SK-N-SH (cell line): Measurements from ENCODE around the gene COPE. TPM values are rescaled to one million over a fixed set of nuclear protein-coding genes. Genes with fewer than 3 reads are reported as not detected.

ENCODE experiments used
- CTCF ChIA-PET: fragments of 300-600, 350-600 bp; formaldehyde crosslinking; extraction: SDS; loops from one replicate; lab custom pipeline; 2021; lab: Yijun Ruan, JAX
- POLR2A ChIA-PET: fragments of 350-600 bp; sonication (Branson Sonifier 250); formaldehyde crosslinking; extraction: SDS; loops from one replicate; lab custom pipeline; 2020; ENCODE audit warnings: antibody characterized with exemption, inconsistent platforms; lab: Yijun Ruan, JAX
- DNase-seq: peaks from one replicate; pipeline ENCODE4 v3.0.0; 2012
- H2AFZ ChIP-seq: fragments of 200-600 bp; sonication (generic); 2 replicates; pipeline ENCODE4 v1.8.1; 2016; ENCODE audit warnings: antibody characterized with exemption, mild to moderate bottlenecking, low read depth
- H3F3A ChIP-seq: fragments of 200-600 bp; sonication (generic); replicated peaks from 2 replicates; pipeline ENCODE3; 2016; ENCODE audit warnings: antibody characterized with exemption, mild to moderate bottlenecking; ENCODE audit not compliant: insufficient read depth
- H3K27ac ChIP-seq, 2 experiments: fragments of 200-500 bp in 1 of 2; fragments of 200-600 bp in 1 of 2; sonication (Bioruptor generic) in 1 of 2; sonication (generic), shearing (Covaris generic) in 1 of 2; 2 replicates each; pipeline versions ENCODE4 v1.5.1 to v1.6.1; 2014 to 2016; ENCODE audit warnings: low read depth in 2 of 2, inconsistent platforms in 1 of 2, low read length in 1 of 2, mild to moderate bottlenecking in 1 of 2, mixed read lengths in 1 of 2
- H3K27me3 ChIP-seq: fragments of 200-600 bp; sonication (generic), shearing (Covaris generic); 2 replicates; pipeline ENCODE4 v1.6.1; 2016; ENCODE audit warnings: mixed run types; ENCODE audit not compliant: insufficient read depth
- H3K36me3 ChIP-seq, 2 experiments: fragments of 200-500 bp in 1 of 2; fragments of 200-600 bp in 1 of 2; sonication (Bioruptor generic) in 1 of 2; sonication (generic) in 1 of 2; replicated peaks in 1 of 2; 2 replicates each; pipeline versions ENCODE3 to v1.5.1; 2014 to 2016; ENCODE audit warnings: low read length in 1 of 2, mild to moderate bottlenecking in 1 of 2; ENCODE audit not compliant: insufficient read depth in 2 of 2, control insufficient read depth in 1 of 2
- H3K4me1 ChIP-seq, 2 experiments: fragments of 200-500 bp in 1 of 2; fragments of 200-600 bp in 1 of 2; sonication (Bioruptor generic) in 1 of 2; sonication (generic), shearing (Covaris generic) in 1 of 2; 2 replicates each; pipeline versions ENCODE4 v1.5.1 to v1.6.1; 2014 to 2016; ENCODE audit warnings: low read depth in 1 of 2, low read length in 1 of 2, mixed run types in 1 of 2; ENCODE audit not compliant: insufficient read depth in 2 of 2, control insufficient read depth in 1 of 2
- H3K4me2 ChIP-seq: fragments of 200-600 bp; sonication (generic), shearing (Covaris generic); 2 replicates; pipeline ENCODE4 v1.6.1; 2017; ENCODE audit warnings: mixed run types
- H3K4me3 ChIP-seq, 2 experiments: fragments of 200-500 bp in 1 of 2; fragments of 200-600 bp in 1 of 2; sonication (Bioruptor generic) in 1 of 2; sonication (generic), shearing (Covaris generic) in 1 of 2; 2 replicates each; pipeline versions ENCODE4 v1.5.1 to v1.8.1; 2014 to 2016; ENCODE audit warnings: low read depth in 2 of 2, inconsistent platforms in 1 of 2, low read length in 1 of 2, mild to moderate bottlenecking in 1 of 2, mixed read lengths in 1 of 2, moderate library complexity in 1 of 2
- H3K79me2 ChIP-seq: fragments of 200-600 bp; sonication (generic); 2 replicates; pipeline ENCODE4 v1.8.1; 2017; ENCODE audit warnings: mild to moderate bottlenecking; ENCODE audit not compliant: insufficient read depth
- H3K9ac ChIP-seq: fragments of 200-600 bp; sonication (generic); 2 replicates; pipeline ENCODE4 v1.6.1; 2017; ENCODE audit warnings: mixed run types
- H3K9me2 ChIP-seq: fragments of 200-600 bp; sonication (generic); 2 replicates; pipeline ENCODE4 v1.6.1; 2017; ENCODE audit warnings: mixed run types
- H3K9me3 ChIP-seq: fragments of 200-600 bp; sonication (generic); 2 replicates; pipeline ENCODE4 v1.6.1; 2017; ENCODE audit warnings: mixed run types, mild to moderate bottlenecking, moderate library complexity
- H4K20me1 ChIP-seq: fragments of 200-600 bp; sonication (generic); 2 replicates; pipeline ENCODE4 v1.6.1; 2017; ENCODE audit warnings: mild to moderate bottlenecking, mixed run types; ENCODE audit not compliant: insufficient read depth
- CHD2 ChIP-seq: fragments of 150-350 bp; IDR thresholded peaks from 2 replicates; pipeline ENCODE4 v1.6.1; 2018; ENCODE audit warnings: low read length; ENCODE audit not compliant: partially characterized antibody
- CTCF ChIP-seq: fragments of 200-600 bp; sonication (generic); IDR thresholded peaks from 2 replicates; pipeline ENCODE4 v1.6.1; 2017; ENCODE audit warnings: antibody characterized with exemption, mild to moderate bottlenecking, moderate library complexity
- EP300 ChIP-seq, 2 experiments: IDR thresholded peaks; 2 replicates each; pipeline versions ENCODE4 v1.4.0 to v1.6.1; 2012; ENCODE audit warnings: borderline replicate concordance in 1 of 2, low read depth in 1 of 2, low read length in 1 of 2
- FOSL2 ChIP-seq: IDR thresholded peaks from 2 replicates; pipeline ENCODE4 v1.4.0; 2012; ENCODE audit warnings: low read depth, mild to moderate bottlenecking, moderate library complexity, borderline replicate concordance
- FOXJ3 ChIP-seq: sonication (generic); formaldehyde crosslinking; IDR thresholded peaks from 2 replicates; pipeline ENCODE4 v1.5.1; 2020; ENCODE audit warnings: mild to moderate bottlenecking, missing genetic modification reagents
- FOXM1 ChIP-seq: IDR thresholded peaks from 2 replicates; pipeline ENCODE4 v1.4.0; 2012; ENCODE audit warnings: low read depth, mild to moderate bottlenecking
- GATA2 ChIP-seq: sonication (generic); formaldehyde crosslinking; IDR thresholded peaks from 2 replicates; pipeline ENCODE4 v1.5.0; 2020; ENCODE audit warnings: mild to moderate bottlenecking, missing genetic modification reagents
- JUND ChIP-seq: IDR thresholded peaks from 2 replicates; pipeline ENCODE4 v1.4.0; 2012
- NFIC ChIP-seq: IDR thresholded peaks from 2 replicates; pipeline ENCODE4 v1.4.0; 2012; ENCODE audit warnings: borderline replicate concordance
- NRF1 ChIP-seq: IDR thresholded peaks from 2 replicates; pipeline ENCODE4 v1.6.1; 2012; ENCODE audit warnings: low read depth, mild to moderate bottlenecking, low read length
- PBX3 ChIP-seq: IDR thresholded peaks from 2 replicates; pipeline ENCODE4; 2012
- RAD21 ChIP-seq: IDR thresholded peaks from 2 replicates; pipeline ENCODE4 v1.6.1; 2012; ENCODE audit warnings: mild to moderate bottlenecking, low read length
- REST ChIP-seq: IDR thresholded peaks from 2 replicates; pipeline ENCODE4 v1.6.1; 2012; ENCODE audit warnings: mild to moderate bottlenecking, low read depth, low read length, moderate library complexity
- TAF1 ChIP-seq: IDR thresholded peaks from 2 replicates; pipeline ENCODE4 v1.6.1; 2012; ENCODE audit warnings: low read depth, mild to moderate bottlenecking, low read length, moderate library complexity, borderline replicate concordance
- USF1 ChIP-seq: IDR thresholded peaks from 2 replicates; pipeline ENCODE4 v1.4.0; 2012; ENCODE audit warnings: low read depth, borderline replicate concordance
- WGBS: methylation state at CpG from one replicate; pipeline ENCODE4 v1.1.6; 2017; ENCODE audit warnings: low lambda C conversion rate; 5-methylcytosine and 5-hydroxymethylcytosine counted together
- polyA plus RNA-seq, 3 experiments: library from polyadenylated mRNA; depleted of rRNA; stranded (reverse); fragments of >200 nt; gene quantifications; 2 replicates each; pipeline ENCODE4 v1.2.3, GENCODE V29; 2012
- TF ChIP-seq, protein P1 (sequence below): fragments of 150-350 bp; IDR thresholded peaks from 2 replicates; pipeline ENCODE4 v1.6.1; 2017; ENCODE audit warnings: antibody characterized with exemption, low read length, low read depth, borderline replicate concordance
- TF ChIP-seq, protein P2 (sequence below): IDR thresholded peaks from 2 replicates; pipeline ENCODE4 v1.4.0; 2012; ENCODE audit warnings: low read depth

The COPE gene
- polyA plus RNA-seq, 1 of the 3 experiments (the other 2 are of a cell fraction) = 450 TPM

GRCh38 chr19:18860302-18860700 lies 58.9 kb downstream of the COPE start:
- Histone ChIP-seq H3K9ac (no peak overlapping the region), H2AFZ (no peak overlapping the region), H3F3A (peaks cover 5% of the 10 kb centered on the region), H4K20me1 (peaks cover 4% of the 10 kb centered on the region; the same call in 1 of the 2 replicates), H3K4me1 (no peaks in the 10 kb centered on the region; a peak in 1 of 4 replicates), H3K27ac (no peak overlapping the region), H3K9me2 (no peaks in the 10 kb centered on the region), H3K4me2 (no peak overlapping the region), H3K79me2 (peaks cover 11% of the 10 kb centered on the region; the same call in 1 of the 2 replicates), H3K9me3 (no peaks in the 10 kb centered on the region), H3K27me3 (no peaks in the 10 kb centered on the region), H3K4me3 (no peak overlapping the region), H3K36me3 (peaks cover 23 to 84% of the 10 kb centered on the region in 2 experiments)
- 95% methylated on average over 11 of the region's 11 CpGs for WGBS
- DNase-seq = no peak
- TF ChIP-seq CHD2 (no peak), NRF1 (no peak), FOXJ3 (no peak)
- TF ChIP-seq, protein P1, sequence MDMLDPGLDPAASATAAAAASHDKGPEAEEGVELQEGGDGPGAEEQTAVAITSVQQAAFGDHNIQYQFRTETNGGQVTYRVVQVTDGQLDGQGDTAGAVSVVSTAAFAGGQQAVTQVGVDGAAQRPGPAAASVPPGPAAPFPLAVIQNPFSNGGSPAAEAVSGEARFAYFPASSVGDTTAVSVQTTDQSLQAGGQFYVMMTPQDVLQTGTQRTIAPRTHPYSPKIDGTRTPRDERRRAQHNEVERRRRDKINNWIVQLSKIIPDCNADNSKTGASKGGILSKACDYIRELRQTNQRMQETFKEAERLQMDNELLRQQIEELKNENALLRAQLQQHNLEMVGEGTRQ = no peak
- POLR2A ChIA-PET = no interaction called here
- CTCF ChIA-PET = interaction anchor here (1.3 to 10.3 kb wide), 4 partner anchors 9 to 269 kb away, joined by 3 to 201 read pairs (median 4); no protein-coding TSS in a partner anchor

- DNase-seq = no peak
- POLR2A ChIA-PET = no interaction called here
- CTCF ChIA-PET = interaction anchor here (0.7 to 10.3 kb wide), 9 partner anchors 8 to 409 kb away, joined by 3 to 201 read pairs (median 4); no protein-coding TSS in a partner anchor
- H3K9me3 ChIP-seq = no peaks in the 10 kb centered on the region
- H3K27ac ChIP-seq = no peak overlapping the region; a peak in 1 of 4 replicates
- H4K20me1 ChIP-seq = peaks cover 4% of the 10 kb centered on the region; the same call in 1 of the 2 replicates
- peaks cover 23 to 88% of the 10 kb centered on the region in 2 experiments for H3K36me3 ChIP-seq
- H3K4me1 ChIP-seq = no peaks in the 10 kb centered on the region; a peak in 1 of 4 replicates
- no peaks in the 10 kb centered on the region for H3K27me3 ChIP-seq
- TF ChIP-seq FOXM1 (no peak), JUND (no peak), NFIC (no peak), TAF1 (no peak), PBX3 (no peak), EP300 (IDR thresholded peaks at IDR 0.05; ENCODE audit: borderline replicate concordance in 1 of 2, low read depth in 1 of 2, low read length in 1 of 2) (no peak), REST (no peak), FOSL2 (no peak), GATA2 (CRISPR knock-in tag) (no peak), CHD2 (no peak), USF1 (no peak), CTCF (no peak), RAD21 (no peak)
- TF ChIP-seq, protein P2, sequence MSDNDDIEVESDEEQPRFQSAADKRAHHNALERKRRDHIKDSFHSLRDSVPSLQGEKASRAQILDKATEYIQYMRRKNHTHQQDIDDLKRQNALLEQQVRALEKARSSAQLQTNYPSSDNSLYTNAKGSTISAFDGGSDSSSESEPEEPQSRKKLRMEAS = no peak
- H3K9me2 ChIP-seq = no peaks in the 10 kb centered on the region
- H3K79me2 ChIP-seq = peaks cover 11% of the 10 kb centered on the region; the same call in 1 of the 2 replicates
- no peak overlapping the region for H3K9ac ChIP-seq
- H3K4me3 ChIP-seq = no peak overlapping the region
- no peak overlapping the region for H2AFZ ChIP-seq
- peaks cover 5% of the 10 kb centered on the region for H3F3A ChIP-seq
- WGBS = 90% methylated on average over 10 of the region's 12 CpGs
- no peak overlapping the region for H3K4me2 ChIP-seq
These were observed 59.4 kb downstream of the COPE start for GRCh38 chr19:18859676-18860301.
